PFSK-1 (cell line): ENCODE results near the gene SERGEF.

Experiments used
- FOXP2 ChIP-seq: optimal IDR thresholded peaks from 2 replicates; pipeline ENCODE3; 2011; ENCODE audit warnings: borderline replicate concordance, control low read depth, inconsistent platforms; ENCODE audit not compliant: insufficient read depth; ENCODE audit errors: extremely low read length, extremely low read depth
- POLR2AphosphoS5 ChIP-seq: IDR thresholded peaks from 2 replicates; pipeline ENCODE4 v1.6.1; 2012; ENCODE audit warnings: low read depth, mild to moderate bottlenecking, control low read depth, low read length, moderate library complexity
- SIN3A ChIP-seq: IDR thresholded peaks from 2 replicates; pipeline ENCODE4 v1.6.1; 2012; ENCODE audit warnings: mild to moderate bottlenecking, low read length, moderate library complexity, borderline replicate concordance; ENCODE audit not compliant: insufficient read depth
- TAF1 ChIP-seq: IDR thresholded peaks from 2 replicates; pipeline ENCODE4 v1.6.1; 2012; ENCODE audit warnings: low read length, control low read depth, borderline replicate concordance; ENCODE audit not compliant: insufficient read depth
- TF ChIP-seq, protein P1 (sequence below), 2 experiments: IDR thresholded peaks; 2 replicates each; pipeline versions ENCODE4 v1.6.1 to v1.8.0; 2011 to 2012; ENCODE audit warnings: low read depth in 2 of 2, low read length in 2 of 2, control low read depth in 1 of 2, inconsistent platforms in 1 of 2, mild to moderate bottlenecking in 1 of 2, moderate library complexity in 1 of 2; ENCODE audit not compliant: insufficient read depth in 1 of 2

The SERGEF gene

GRCh38 chr11:17851697-17852096 is 161.2 kb downstream of the SERGEF start:
- no peak for TF ChIP-seq FOXP2
- no peak for TF ChIP-seq TAF1
- TF ChIP-seq SIN3A = no peak
- TF ChIP-seq, protein P1, sequence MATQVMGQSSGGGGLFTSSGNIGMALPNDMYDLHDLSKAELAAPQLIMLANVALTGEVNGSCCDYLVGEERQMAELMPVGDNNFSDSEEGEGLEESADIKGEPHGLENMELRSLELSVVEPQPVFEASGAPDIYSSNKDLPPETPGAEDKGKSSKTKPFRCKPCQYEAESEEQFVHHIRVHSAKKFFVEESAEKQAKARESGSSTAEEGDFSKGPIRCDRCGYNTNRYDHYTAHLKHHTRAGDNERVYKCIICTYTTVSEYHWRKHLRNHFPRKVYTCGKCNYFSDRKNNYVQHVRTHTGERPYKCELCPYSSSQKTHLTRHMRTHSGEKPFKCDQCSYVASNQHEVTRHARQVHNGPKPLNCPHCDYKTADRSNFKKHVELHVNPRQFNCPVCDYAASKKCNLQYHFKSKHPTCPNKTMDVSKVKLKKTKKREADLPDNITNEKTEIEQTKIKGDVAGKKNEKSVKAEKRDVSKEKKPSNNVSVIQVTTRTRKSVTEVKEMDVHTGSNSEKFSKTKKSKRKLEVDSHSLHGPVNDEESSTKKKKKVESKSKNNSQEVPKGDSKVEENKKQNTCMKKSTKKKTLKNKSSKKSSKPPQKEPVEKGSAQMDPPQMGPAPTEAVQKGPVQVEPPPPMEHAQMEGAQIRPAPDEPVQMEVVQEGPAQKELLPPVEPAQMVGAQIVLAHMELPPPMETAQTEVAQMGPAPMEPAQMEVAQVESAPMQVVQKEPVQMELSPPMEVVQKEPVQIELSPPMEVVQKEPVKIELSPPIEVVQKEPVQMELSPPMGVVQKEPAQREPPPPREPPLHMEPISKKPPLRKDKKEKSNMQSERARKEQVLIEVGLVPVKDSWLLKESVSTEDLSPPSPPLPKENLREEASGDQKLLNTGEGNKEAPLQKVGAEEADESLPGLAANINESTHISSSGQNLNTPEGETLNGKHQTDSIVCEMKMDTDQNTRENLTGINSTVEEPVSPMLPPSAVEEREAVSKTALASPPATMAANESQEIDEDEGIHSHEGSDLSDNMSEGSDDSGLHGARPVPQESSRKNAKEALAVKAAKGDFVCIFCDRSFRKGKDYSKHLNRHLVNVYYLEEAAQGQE (IDR thresholded peaks at IDR 0.05; ENCODE audit: insufficient read depth in 1 of 2, low read depth in 2 of 2, low read length in 2 of 2) = no peak
- TF ChIP-seq POLR2AphosphoS5 = no peak

- no peak for TF ChIP-seq FOXP2
- TF ChIP-seq TAF1 = no peak
- TF ChIP-seq, protein P1 (IDR thresholded peaks at IDR 0.05; ENCODE audit: insufficient read depth in 1 of 2, low read depth in 2 of 2, low read length in 2 of 2) = no peak
- TF ChIP-seq POLR2AphosphoS5 = no peak
- TF ChIP-seq SIN3A = no peak
Measured at GRCh38 chr11:17850336-17850735, 162.5 kb downstream of the SERGEF start.

DNA sequence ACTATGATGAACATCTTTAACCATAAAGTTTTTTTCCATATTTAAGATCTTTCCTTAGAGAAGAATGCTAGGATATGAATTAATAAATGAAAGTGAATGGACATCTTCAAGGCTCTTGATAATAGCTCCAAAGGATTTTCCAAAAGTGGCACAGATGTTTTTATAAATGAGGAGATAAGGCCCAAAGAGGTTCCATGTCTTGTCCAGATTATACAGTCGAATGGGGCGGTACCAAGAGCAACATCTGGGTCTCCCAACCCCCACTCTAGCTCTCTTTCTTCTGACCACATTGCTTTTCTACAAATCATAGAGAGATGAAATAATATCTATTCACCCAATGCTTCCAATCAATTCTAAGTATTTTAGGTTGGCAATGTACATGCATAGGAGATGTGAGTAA is 164.1 kb downstream of the SERGEF start:
- TF ChIP-seq, protein P1 (IDR thresholded peaks at IDR 0.05; ENCODE audit: insufficient read depth in 1 of 2, low read depth in 2 of 2, low read length in 2 of 2) = no peak
- no peak for TF ChIP-seq TAF1

GRCh38 chr11:17846852-17847453 is 165.9 kb downstream of the SERGEF start:
- TF ChIP-seq, protein P1 (IDR thresholded peaks at IDR 0.05; ENCODE audit: insufficient read depth in 1 of 2, low read depth in 2 of 2, low read length in 2 of 2) = no peak
- TF ChIP-seq TAF1 (no peak), FOXP2 (no peak), SIN3A (no peak), POLR2AphosphoS5 (no peak)

GRCh38 chr11:17845431-17845881 is 167.4 kb downstream of the SERGEF start:
- TF ChIP-seq POLR2AphosphoS5 (no peak), SIN3A (no peak), FOXP2 (no peak), TAF1 (no peak)
- TF ChIP-seq, protein P1 (IDR thresholded peaks at IDR 0.05; ENCODE audit: insufficient read depth in 1 of 2, low read depth in 2 of 2, low read length in 2 of 2) = no peak
